ENCODE data around the gene ATP1B1. TPM values are rescaled to one million over a fixed set of nuclear protein-coding genes. Genes with fewer than 3 reads are reported as not detected.
"Not testable (repeated sequence)": the region's sequence is repeated elsewhere in the genome, so short reads cannot be mapped to it uniquely, and the experiment has no call there.

ATP1B1 gene
- polyA plus RNA-seq, 1 donor: 497 TPM

GRCh38 chr1:169141356-169141755 lies 34.9 kb downstream of the ATP1B1 start:
- no peak for DNase-seq

- DNase-seq: no peak
Observed at GRCh38 chr1:169142129-169142528, 35.6 kb downstream of the ATP1B1 start.

- no peak for DNase-seq
Observed at GRCh38 chr1:169143346-169143745, 36.9 kb downstream of the ATP1B1 start.

GRCh38 chr1:169143984-169144383 lies 37.5 kb downstream of the ATP1B1 start:
- DNase-seq: no peak

GRCh38 chr1:169144941-169145626 lies 38.6 kb downstream of the ATP1B1 start:
- DNase-seq: no peak

GRCh38 chr1:169146576-169147214 lies 40.2 kb downstream of the ATP1B1 start:
- no peak for DNase-seq

- peak; percentile 51 for DNase-seq
Observed at GRCh38 chr1:169148472-169149252, 42.2 kb downstream of the ATP1B1 start.

- no peak for DNase-seq
Observed at GRCh38 chr1:169149555-169150286, 43.2 kb downstream of the ATP1B1 start.

GRCh38 chr1:169150641-169151337 lies 44.3 kb downstream of the ATP1B1 start:
- no peak for DNase-seq

- no peak for DNase-seq
Observed at GRCh38 chr1:169151338-169151837, 44.9 kb downstream of the ATP1B1 start.

GRCh38 chr1:169155675-169156074 lies 49.2 kb downstream of the ATP1B1 start:
- no peak for DNase-seq

- DNase-seq: no peak
Observed at GRCh38 chr1:169156580-169156979, 50.1 kb downstream of the ATP1B1 start.

- no peak for DNase-seq
Observed at GRCh38 chr1:169160845-169161495, 54.5 kb downstream of the ATP1B1 start.

- DNase-seq: no peak
Observed at GRCh38 chr1:169161496-169162194, 55.2 kb downstream of the ATP1B1 start.

GRCh38 chr1:169163059-169163458 lies 56.6 kb downstream of the ATP1B1 start:
- DNase-seq: no peak

- DNase-seq: no peak
Observed at GRCh38 chr1:169175461-169175860, 69.0 kb downstream of the ATP1B1 start.

- not testable (repeated sequence) for DNase-seq
Observed at GRCh38 chr1:169179431-169179830, 72.9 kb downstream of the ATP1B1 start.

GRCh38 chr1:169180174-169180573 lies 73.7 kb downstream of the ATP1B1 start:
- no peak for DNase-seq
